Measurements from ENCODE around the gene LAMC3. TPM values are rescaled to one million over a fixed set of nuclear protein-coding genes. Genes with fewer than 3 reads are reported as not detected.
"Not testable (repeated sequence)": the region's sequence is repeated elsewhere in the genome, so short reads cannot be mapped to it uniquely, and the experiment has no call there.

Gene LAMC3
- polyA plus RNA-seq, 1 donor from 2014 or later: 0.04 TPM

GRCh38 chr9:130998597-130999244, 10.3 kb upstream of the LAMC3 start:
- H3K79me2 ChIP-seq (replicated peaks; ENCODE audit: insufficient read depth, low read length): no peaks in the 10 kb centered on the region
- TF ChIP-seq EP300 (conservative IDR thresholded peaks at IDR 0.05; ENCODE audit: poor library complexity, severe bottlenecking) (no peak), SMC3 (conservative IDR thresholded peaks at IDR 0.05; ENCODE audit: poor library complexity) (peak; percentile 3)
- H3K27ac ChIP-seq (ENCODE audit: low read length): no peak overlapping the region
- H4K20me1 ChIP-seq (ENCODE audit: insufficient read depth): no peaks in the 10 kb centered on the region
- H3K4me2 ChIP-seq (ENCODE audit: low read length): no peak overlapping the region
- H3K9me3 ChIP-seq (ENCODE audit: low read length): no peaks in the 10 kb centered on the region
- no peaks in the 10 kb centered on the region for H3K27me3 ChIP-seq (ENCODE audit: insufficient read depth, low read depth, low read length)
- H3F3A ChIP-seq (ENCODE audit: insufficient read depth, low read length, poor library complexity, severe bottlenecking): no peaks in the 10 kb centered on the region
- no peak overlapping the region for H2AFZ ChIP-seq (ENCODE audit: low read depth, low read length)
- no peaks in the 10 kb centered on the region for H3K36me3 ChIP-seq (ENCODE audit: insufficient read depth, low read length)
- no peaks in the 10 kb centered on the region for H3K9me2 ChIP-seq (ENCODE audit: insufficient read depth, low read length)
- H3K4me3 ChIP-seq (ENCODE audit: low read length): no peak overlapping the region
- H3K9ac ChIP-seq (ENCODE audit: low read length): no peak overlapping the region

DNA sequence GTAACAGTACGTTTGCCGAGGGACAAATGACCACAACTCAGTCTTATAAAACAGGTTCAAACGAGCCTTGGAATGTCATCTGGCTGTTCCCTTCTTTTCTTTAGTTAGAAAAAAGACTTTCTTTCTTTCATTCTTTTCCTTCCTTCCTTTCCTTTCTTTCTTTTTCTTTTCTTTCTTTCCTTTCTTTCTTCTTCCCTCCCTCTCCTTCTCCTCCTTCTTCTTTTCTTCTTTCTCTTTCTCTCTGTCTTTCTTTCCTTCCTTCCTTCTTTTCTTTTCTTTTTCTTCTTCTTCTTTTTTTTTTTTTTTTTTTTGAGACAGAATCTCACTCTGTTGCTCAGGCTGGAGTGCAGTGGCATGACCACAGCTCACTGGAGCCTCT, 9.7 kb upstream of the LAMC3 start:
- no peak overlapping the region for H3K9ac ChIP-seq (ENCODE audit: low read length)
- no peaks in the 10 kb centered on the region for H3K27me3 ChIP-seq (ENCODE audit: insufficient read depth, low read depth, low read length)
- H3K36me3 ChIP-seq (ENCODE audit: insufficient read depth, low read length): no peaks in the 10 kb centered on the region
- H3K4me3 ChIP-seq (ENCODE audit: low read length): no peak overlapping the region
- H3K4me2 ChIP-seq (ENCODE audit: low read length): no peak overlapping the region
- no peaks in the 10 kb centered on the region for H3K9me3 ChIP-seq (ENCODE audit: low read length)
- H3K79me2 ChIP-seq (replicated peaks; ENCODE audit: insufficient read depth, low read length): no peaks in the 10 kb centered on the region
- no peak overlapping the region for H2AFZ ChIP-seq (ENCODE audit: low read depth, low read length)
- H4K20me1 ChIP-seq (ENCODE audit: insufficient read depth): no peaks in the 10 kb centered on the region
- H3K27ac ChIP-seq (ENCODE audit: low read length): no peak overlapping the region
- no peaks in the 10 kb centered on the region for H3K9me2 ChIP-seq (ENCODE audit: insufficient read depth, low read length)
- H3F3A ChIP-seq (ENCODE audit: insufficient read depth, low read length, poor library complexity, severe bottlenecking): no peaks in the 10 kb centered on the region
- TF ChIP-seq EZH2 (IDR thresholded peaks at IDR 0.05; ENCODE audit: borderline replicate concordance, insufficient read depth, low read length, poor library complexity, severe bottlenecking) (no peak), EP300 (conservative IDR thresholded peaks at IDR 0.05; ENCODE audit: poor library complexity, severe bottlenecking) (no peak), MXI1 (conservative IDR thresholded peaks at IDR 0.05; ENCODE audit: poor library complexity, severe bottlenecking) (no peak)
- TF ChIP-seq, protein P1, sequence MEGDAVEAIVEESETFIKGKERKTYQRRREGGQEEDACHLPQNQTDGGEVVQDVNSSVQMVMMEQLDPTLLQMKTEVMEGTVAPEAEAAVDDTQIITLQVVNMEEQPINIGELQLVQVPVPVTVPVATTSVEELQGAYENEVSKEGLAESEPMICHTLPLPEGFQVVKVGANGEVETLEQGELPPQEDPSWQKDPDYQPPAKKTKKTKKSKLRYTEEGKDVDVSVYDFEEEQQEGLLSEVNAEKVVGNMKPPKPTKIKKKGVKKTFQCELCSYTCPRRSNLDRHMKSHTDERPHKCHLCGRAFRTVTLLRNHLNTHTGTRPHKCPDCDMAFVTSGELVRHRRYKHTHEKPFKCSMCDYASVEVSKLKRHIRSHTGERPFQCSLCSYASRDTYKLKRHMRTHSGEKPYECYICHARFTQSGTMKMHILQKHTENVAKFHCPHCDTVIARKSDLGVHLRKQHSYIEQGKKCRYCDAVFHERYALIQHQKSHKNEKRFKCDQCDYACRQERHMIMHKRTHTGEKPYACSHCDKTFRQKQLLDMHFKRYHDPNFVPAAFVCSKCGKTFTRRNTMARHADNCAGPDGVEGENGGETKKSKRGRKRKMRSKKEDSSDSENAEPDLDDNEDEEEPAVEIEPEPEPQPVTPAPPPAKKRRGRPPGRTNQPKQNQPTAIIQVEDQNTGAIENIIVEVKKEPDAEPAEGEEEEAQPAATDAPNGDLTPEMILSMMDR (IDR thresholded peaks at IDR 0.05; ENCODE audit: poor library complexity, severe bottlenecking): no peak

GRCh38 chr9:131000526-131000925, 8.4 kb upstream of the LAMC3 start:
- H3K9me3 ChIP-seq (ENCODE audit: low read length); H2AFZ ChIP-seq (ENCODE audit: low read depth, low read length); H4K20me1 ChIP-seq (ENCODE audit: insufficient read depth); H3K79me2 ChIP-seq (replicated peaks; ENCODE audit: insufficient read depth, low read length); H3K27me3 ChIP-seq (ENCODE audit: insufficient read depth, low read depth, low read length); H3K4me3 ChIP-seq (ENCODE audit: low read length); H3K9ac ChIP-seq (ENCODE audit: low read length); H3K27ac ChIP-seq (ENCODE audit: low read length); H3F3A ChIP-seq (ENCODE audit: insufficient read depth, low read length, poor library complexity, severe bottlenecking); H3K36me3 ChIP-seq (ENCODE audit: insufficient read depth, low read length); H3K9me2 ChIP-seq (ENCODE audit: insufficient read depth, low read length); H3K4me2 ChIP-seq (ENCODE audit: low read length): not testable (repeated sequence)

DNA sequence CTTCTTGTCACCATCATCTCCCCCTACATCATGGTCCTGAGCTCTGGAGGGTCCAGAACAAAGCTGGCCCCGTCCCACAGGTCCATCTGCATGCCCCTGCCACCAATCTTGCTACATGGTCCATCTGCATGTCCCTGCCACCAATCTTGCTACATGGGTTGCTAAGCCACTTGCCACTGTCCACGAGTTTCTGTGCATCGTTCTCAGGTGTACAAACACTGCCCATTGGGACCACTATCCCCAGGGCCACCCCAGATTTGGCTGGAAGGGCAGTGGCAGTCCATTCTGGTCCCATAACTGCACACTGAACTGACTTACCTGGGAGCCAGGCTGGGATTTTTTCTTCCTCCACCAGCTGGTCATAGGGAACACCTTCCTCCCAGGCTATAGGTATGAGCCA, 8.0 kb upstream of the LAMC3 start:
- Histone ChIP-seq H3K27me3 (ENCODE audit: insufficient read depth, low read depth, low read length) (no peaks in the 10 kb centered on the region), H3F3A (ENCODE audit: insufficient read depth, low read length, poor library complexity, severe bottlenecking) (no peaks in the 10 kb centered on the region), H3K4me3 (ENCODE audit: low read length) (no peak overlapping the region), H4K20me1 (ENCODE audit: insufficient read depth) (no peaks in the 10 kb centered on the region), H3K36me3 (ENCODE audit: insufficient read depth, low read length) (no peaks in the 10 kb centered on the region), H3K9ac (ENCODE audit: low read length) (no peak overlapping the region), H3K4me2 (ENCODE audit: low read length) (no peak overlapping the region), H3K79me2 (replicated peaks; ENCODE audit: insufficient read depth, low read length) (no peaks in the 10 kb centered on the region), H3K9me3 (ENCODE audit: low read length) (no peaks in the 10 kb centered on the region), H3K9me2 (ENCODE audit: insufficient read depth, low read length) (no peaks in the 10 kb centered on the region), H3K27ac (ENCODE audit: low read length) (no peak overlapping the region), H2AFZ (ENCODE audit: low read depth, low read length) (no peak overlapping the region)
- TF ChIP-seq EZH2 (IDR thresholded peaks at IDR 0.05; ENCODE audit: borderline replicate concordance, insufficient read depth, low read length, poor library complexity, severe bottlenecking): no peak
- TF ChIP-seq, protein P1 (IDR thresholded peaks at IDR 0.05; ENCODE audit: poor library complexity, severe bottlenecking): no peak
- TF ChIP-seq MXI1 (conservative IDR thresholded peaks at IDR 0.05; ENCODE audit: poor library complexity, severe bottlenecking): no peak
- no peak for TF ChIP-seq SMC3 (conservative IDR thresholded peaks at IDR 0.05; ENCODE audit: poor library complexity)
- TF ChIP-seq RAD21 (conservative IDR thresholded peaks at IDR 0.05): no peak
- TF ChIP-seq TAF1 (IDR thresholded peaks at IDR 0.05; ENCODE audit: low read depth): no peak
- TF ChIP-seq REST (IDR thresholded peaks at IDR 0.05; ENCODE audit: borderline replicate concordance): no peak
- TF ChIP-seq POLR2AphosphoS5 (IDR thresholded peaks at IDR 0.05): no peak
- TF ChIP-seq EP300 (conservative IDR thresholded peaks at IDR 0.05; ENCODE audit: poor library complexity, severe bottlenecking): no peak

Measured in neural cell (in vitro differentiated cells).